A673 (cell line): ENCODE measurements around the gene KCTD20.

Source experiments
- CTCF ChIP-seq: fragments of 300-800, 200-600 bp; sonication (generic); conservative IDR thresholded peaks from 2 replicates; pipeline ENCODE4 v1.5.1; 2017; ENCODE audit warnings: low read depth, mild to moderate bottlenecking, antibody characterized with exemption, low read length, moderate library complexity, mixed read lengths
- EZH2 ChIP-seq: fragments of 200-600 bp; sonication (generic); IDR thresholded peaks from 2 replicates; pipeline ENCODE4 v1.6.1; 2017; ENCODE audit warnings: borderline replicate concordance, low read depth, mild to moderate bottlenecking, mixed read lengths, antibody characterized with exemption, low read length; ENCODE audit not compliant: poor library complexity, severe bottlenecking

GRCh38 chr6:36487698-36488097 is 44.9 kb downstream of the KCTD20 start:
- TF ChIP-seq CTCF (no peak), EZH2 (no peak)
